Lower leg skin (tissue), 3 donors: ENCODE measurements around the gene METTL16.

Source experiments
- POLR2A ChIP-seq, 2 donors: fragments of 450-650 bp; IDR thresholded peaks; one replicate each; pipeline ENCODE4 v1.6.1; 2016 to 2017; ENCODE audit warnings: antibody characterized with exemption in 2 of 2, mild to moderate bottlenecking in 1 of 2, moderate library complexity in 1 of 2
- TF ChIP-seq, protein P1 (sequence below), 3 donors: fragments of 450-650 bp; IDR thresholded peaks; one replicate each; pipeline ENCODE4 v1.5.1; 2016; ENCODE audit warnings: antibody characterized with exemption in 3 of 3, mild to moderate bottlenecking in 3 of 3, moderate library complexity in 2 of 3

DNA sequence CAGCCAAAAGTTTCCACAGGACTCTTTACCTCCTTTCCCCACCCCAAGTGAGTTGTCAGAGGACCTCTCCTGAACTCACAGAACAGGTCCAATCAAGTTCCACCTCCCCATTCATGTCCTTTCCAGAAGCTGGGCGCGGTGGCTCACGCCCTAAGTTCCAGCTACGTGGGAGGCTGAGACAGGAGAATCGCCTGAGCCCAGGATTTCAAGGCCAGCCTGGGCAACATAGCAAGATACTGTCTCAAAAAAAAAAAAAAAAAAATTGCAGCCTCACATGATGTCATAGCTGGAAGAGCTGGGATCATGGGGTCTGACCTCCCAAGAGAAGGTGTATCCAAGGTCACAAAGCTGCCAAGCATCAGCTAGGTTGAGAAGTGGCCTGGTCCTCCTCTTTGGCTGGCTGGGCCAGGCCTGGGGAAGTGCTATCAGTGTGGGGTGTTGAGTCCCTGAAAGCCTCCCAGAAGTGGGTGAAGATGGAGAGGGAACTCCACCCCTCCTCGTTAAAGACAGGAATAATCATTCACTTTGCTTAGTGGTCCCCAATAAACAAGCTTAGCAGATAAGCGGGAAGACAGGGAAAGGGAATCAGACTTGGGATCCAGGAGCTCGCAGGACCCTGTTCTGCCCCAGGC lies 105.3 kb downstream of the METTL16 start:
- TF ChIP-seq, protein P1, sequence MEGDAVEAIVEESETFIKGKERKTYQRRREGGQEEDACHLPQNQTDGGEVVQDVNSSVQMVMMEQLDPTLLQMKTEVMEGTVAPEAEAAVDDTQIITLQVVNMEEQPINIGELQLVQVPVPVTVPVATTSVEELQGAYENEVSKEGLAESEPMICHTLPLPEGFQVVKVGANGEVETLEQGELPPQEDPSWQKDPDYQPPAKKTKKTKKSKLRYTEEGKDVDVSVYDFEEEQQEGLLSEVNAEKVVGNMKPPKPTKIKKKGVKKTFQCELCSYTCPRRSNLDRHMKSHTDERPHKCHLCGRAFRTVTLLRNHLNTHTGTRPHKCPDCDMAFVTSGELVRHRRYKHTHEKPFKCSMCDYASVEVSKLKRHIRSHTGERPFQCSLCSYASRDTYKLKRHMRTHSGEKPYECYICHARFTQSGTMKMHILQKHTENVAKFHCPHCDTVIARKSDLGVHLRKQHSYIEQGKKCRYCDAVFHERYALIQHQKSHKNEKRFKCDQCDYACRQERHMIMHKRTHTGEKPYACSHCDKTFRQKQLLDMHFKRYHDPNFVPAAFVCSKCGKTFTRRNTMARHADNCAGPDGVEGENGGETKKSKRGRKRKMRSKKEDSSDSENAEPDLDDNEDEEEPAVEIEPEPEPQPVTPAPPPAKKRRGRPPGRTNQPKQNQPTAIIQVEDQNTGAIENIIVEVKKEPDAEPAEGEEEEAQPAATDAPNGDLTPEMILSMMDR (IDR thresholded peaks at IDR 0.05): no peak
- no peak for TF ChIP-seq POLR2A (IDR thresholded peaks at IDR 0.05)
